Subcutaneous abdominal adipose tissue (tissue), 5 donors: ENCODE measurements around the gene PHLDB1.
"Not testable (repeated sequence)": the region's sequence is repeated elsewhere in the genome, so short reads cannot be mapped to it uniquely, and the experiment has no call there.

Experiments used
- H3K27ac ChIP-seq: one replicate; pipeline ENCODE4 v1.7.0; 2013; ENCODE audit warnings: low read depth, mild to moderate bottlenecking, inconsistent platforms, low read length, moderate library complexity
- H3K27me3 ChIP-seq, 5 donors: one replicate each; pipeline ENCODE4 v1.7.0; 2013; ENCODE audit warnings: low read length in 5 of 5, inconsistent platforms in 1 of 5; ENCODE audit not compliant: control insufficient read depth in 5 of 5, insufficient read depth in 4 of 5
- H3K36me3 ChIP-seq, 5 donors: one replicate each; pipeline ENCODE4 v1.7.0; 2013; ENCODE audit warnings: low read length in 5 of 5; ENCODE audit not compliant: control insufficient read depth in 5 of 5, insufficient read depth in 5 of 5
- H3K4me1 ChIP-seq, 5 donors: one replicate each; pipeline ENCODE4 v1.7.0; 2013; ENCODE audit warnings: low read length in 5 of 5, mild to moderate bottlenecking in 3 of 5, moderate library complexity in 1 of 5; ENCODE audit not compliant: control insufficient read depth in 5 of 5, insufficient read depth in 5 of 5
- H3K4me3 ChIP-seq, 5 donors: one replicate each; pipeline ENCODE4 v1.7.0; 2013; ENCODE audit warnings: low read length in 5 of 5, low read depth in 1 of 5
- H3K9ac ChIP-seq, 5 donors: one replicate each; pipeline ENCODE4 v1.7.0; 2013; ENCODE audit warnings: low read length in 5 of 5, mild to moderate bottlenecking in 4 of 5, moderate library complexity in 3 of 5
- H3K9me3 ChIP-seq, 5 donors: one replicate each; pipeline ENCODE4 v1.7.0; 2013; ENCODE audit warnings: low read length in 5 of 5; ENCODE audit not compliant: control insufficient read depth in 5 of 5
- donor health status: healthy.
- donor health status: healthy.
- donor health status: healthy.
- donor health status: healthy.
- donor health status: healthy.

PHLDB1 gene

GRCh38 chr11:118605116-118605867 lies 2.1 kb upstream of the PHLDB1 start:
- H3K4me3 ChIP-seq, result peak overlapping the region in 2 of 5 donors; percentile 23 to 30
- peak overlapping the region; percentile 83 for H3K27ac ChIP-seq
- peaks cover 37 to 81% (median 69%) of the 10 kb centered on the region in 5 donors for H3K4me1 ChIP-seq

GRCh38 chr11:118606157-118606843 lies 1.1 kb upstream of the PHLDB1 start:
- Histone ChIP-seq H3K27ac (peak overlapping the region; percentile 83), H3K9me3 (no peaks in the 10 kb centered on the region), H3K36me3 (peaks cover 5 to 13% (median 11%) of the 10 kb centered on the region in 5 donors), H3K27me3 (peaks cover 0 to 3% (median 0%) of the 10 kb centered on the region in 5 donors), H3K4me3 (peak overlapping the region in 2 of 5 donors; percentile 13 to 30), H3K9ac (peak overlapping the region in 2 of 5 donors; percentile 50 to 51), H3K4me1 (peaks cover 37 to 91% (median 79%) of the 10 kb centered on the region in 5 donors)

More at GRCh38 chr11:118605116-118605867, 2.1 kb upstream of the PHLDB1 start:
- H3K9ac ChIP-seq, result peak overlapping the region in 2 of 5 donors; percentile 22 to 51
- peaks cover 10 to 22% (median 17%) of the 10 kb centered on the region in 5 donors for H3K36me3 ChIP-seq
- no peaks in the 10 kb centered on the region for H3K9me3 ChIP-seq
- H3K27me3 ChIP-seq, result peaks cover 0 to 3% (median 0%) of the 10 kb centered on the region in 5 donors

- Histone ChIP-seq H3K4me3 (peak overlapping the region in 2 of 5 donors; percentile 13 to 24), H3K27ac (peak overlapping the region; percentile 83), H3K9me3 (no peaks in the 10 kb centered on the region), H3K27me3 (peaks cover 0 to 3% (median 0%) of the 10 kb centered on the region in 5 donors), H3K4me1 (peaks cover 37 to 89% (median 79%) of the 10 kb centered on the region in 5 donors), H3K36me3 (peaks cover 0 to 8% (median 6%) of the 10 kb centered on the region in 5 donors), H3K9ac (peak overlapping the region in 1 of 5 donors; percentile 50)
Observed at GRCh38 chr11:118606844-118607228, 579 bp upstream of the PHLDB1 start.

GRCh38 chr11:118608360-118609227 lies 1.2 kb downstream of the PHLDB1 start:
- Histone ChIP-seq H3K27me3 (peaks cover 0 to 3% (median 0%) of the 10 kb centered on the region in 5 donors), H3K4me1 (peaks cover 30 to 90% (median 81%) of the 10 kb centered on the region in 5 donors), H3K27ac (peak overlapping the region; percentile 92), H3K9ac (peak overlapping the region; percentile 82 to 97 (median 89)), H3K9me3 (no peaks in the 10 kb centered on the region), H3K4me3 (peak overlapping the region; percentile 78 to 86 (median 80)), H3K36me3 (peaks cover 0 to 5% (median 4%) of the 10 kb centered on the region in 5 donors)

- H3K9ac ChIP-seq, result peak overlapping the region; percentile 73 to 97 (median 82)
- H3K36me3 ChIP-seq, result peaks cover 0 to 15% (median 15%) of the 10 kb centered on the region in 5 donors
- peaks cover 0 to 3% (median 0%) of the 10 kb centered on the region in 5 donors for H3K27me3 ChIP-seq
- peaks cover 26 to 86% (median 74%) of the 10 kb centered on the region in 5 donors for H3K4me1 ChIP-seq
- H3K4me3 ChIP-seq, result peak overlapping the region; percentile 64 to 86 (median 79)
- H3K9me3 ChIP-seq, result no peaks in the 10 kb centered on the region
- H3K27ac ChIP-seq, result peak overlapping the region; percentile 92
Observed at GRCh38 chr11:118609380-118610224, 2.2 kb downstream of the PHLDB1 start.

GRCh38 chr11:118610225-118610772 lies 2.9 kb downstream of the PHLDB1 start:
- Histone ChIP-seq H3K4me1 (peaks cover 21 to 82% (median 69%) of the 10 kb centered on the region in 5 donors), H3K27ac (peak overlapping the region; percentile 92), H3K27me3 (peaks cover 0 to 3% (median 0%) of the 10 kb centered on the region in 5 donors), H3K9me3 (no peaks in the 10 kb centered on the region), H3K4me3 (peak overlapping the region; percentile 56 to 86 (median 78)), H3K36me3 (peaks cover 0 to 21% (median 20%) of the 10 kb centered on the region in 5 donors), H3K9ac (peak overlapping the region; percentile 63 to 97 (median 73))

GRCh38 chr11:118610773-118611432 lies 3.5 kb downstream of the PHLDB1 start:
- H3K27ac ChIP-seq, result peak overlapping the region; percentile 92
- no peaks in the 10 kb centered on the region for H3K9me3 ChIP-seq
- H3K4me1 ChIP-seq, result peaks cover 15 to 82% (median 65%) of the 10 kb centered on the region in 5 donors
- peak overlapping the region; percentile 55 to 86 (median 78) for H3K4me3 ChIP-seq
- H3K27me3 ChIP-seq, result no peaks in the 10 kb centered on the region
- peaks cover 2 to 27% (median 26%) of the 10 kb centered on the region in 5 donors for H3K36me3 ChIP-seq
- H3K9ac ChIP-seq, result peak overlapping the region; percentile 63 to 97 (median 73)

GRCh38 chr11:118611433-118611795 lies 4.0 kb downstream of the PHLDB1 start:
- peaks cover 13 to 82% (median 65%) of the 10 kb centered on the region in 5 donors for H3K4me1 ChIP-seq
- peak overlapping the region; percentile 92 for H3K27ac ChIP-seq
- peaks cover 2 to 32% (median 31%) of the 10 kb centered on the region in 5 donors for H3K36me3 ChIP-seq
- peak overlapping the region; percentile 43 to 84 (median 64) for H3K4me3 ChIP-seq
- H3K9ac ChIP-seq, result peak overlapping the region in 4 of 5 donors; percentile 12 to 81 (median 62)
- H3K9me3 ChIP-seq, H3K27me3 ChIP-seq: not testable (repeated sequence)
